ENCODE results near the gene AHSG. TPM values are rescaled to one million over a fixed set of nuclear protein-coding genes. Genes with fewer than 3 reads are reported as not detected.

The AHSG gene
- total RNA-seq, 1 donor from 2014 or later: 0.19 TPM

GRCh38 chr3:186635532-186635931 is 22.7 kb downstream of the AHSG start:
- Mint-ChIP-seq H3K27ac (no peak overlapping the region), H3K4me3 (ENCODE audit: low read depth) (no peak overlapping the region), H3K27me3 (peaks cover 26% of the 10 kb centered on the region), H3K4me1 (ENCODE audit: low read depth) (peaks cover 27% of the 10 kb centered on the region), H3K9me3 (ENCODE audit: low read depth) (peaks cover 4% of the 10 kb centered on the region), H3K36me3 (ENCODE audit: insufficient read depth) (no peaks in the 10 kb centered on the region)
- DNase-seq (ENCODE audit: low spot score, unreplicated experiment): no peak
- TF ChIP-seq CTCF (IDR thresholded peaks at IDR 0.05; ENCODE audit: unreplicated experiment): no peak

- Mint-ChIP-seq H3K9me3 (ENCODE audit: low read depth) (peaks cover 4% of the 10 kb centered on the region), H3K4me3 (ENCODE audit: low read depth) (no peak overlapping the region), H3K27ac (no peak overlapping the region), H3K4me1 (ENCODE audit: low read depth) (peaks cover 27% of the 10 kb centered on the region), H3K36me3 (ENCODE audit: insufficient read depth) (no peaks in the 10 kb centered on the region), H3K27me3 (peaks cover 27% of the 10 kb centered on the region)
- no peak for DNase-seq (ENCODE audit: low spot score, unreplicated experiment)
- no peak for TF ChIP-seq CTCF (IDR thresholded peaks at IDR 0.05; ENCODE audit: unreplicated experiment)
Measured at GRCh38 chr3:186636536-186636935, 23.7 kb downstream of the AHSG start.

DNA sequence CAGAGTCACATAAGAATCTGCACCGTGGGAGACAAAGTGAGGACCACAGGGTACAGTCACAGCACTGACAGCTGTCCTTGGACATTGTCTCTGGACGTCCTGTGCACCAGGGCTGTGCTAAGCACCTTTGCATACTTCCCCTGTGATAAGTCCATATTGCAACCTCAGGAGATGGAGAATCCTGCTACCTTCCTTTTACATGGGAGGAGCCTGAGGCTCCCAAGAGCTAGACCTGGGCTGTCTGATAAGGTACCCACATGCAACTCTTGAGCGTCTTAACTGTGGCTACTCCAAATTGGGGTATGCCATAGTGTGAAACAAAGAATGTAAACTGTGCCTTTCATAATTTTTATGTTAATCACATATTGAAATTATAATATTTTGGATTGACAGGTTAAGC is 24.8 kb downstream of the AHSG start:
- DNase-seq (ENCODE audit: low spot score, unreplicated experiment): no peak
- Mint-ChIP-seq H3K9me3 (ENCODE audit: low read depth) (peaks cover 4% of the 10 kb centered on the region), H3K4me1 (ENCODE audit: low read depth) (peaks cover 27% of the 10 kb centered on the region), H3K36me3 (ENCODE audit: insufficient read depth) (no peaks in the 10 kb centered on the region), H3K27ac (no peak overlapping the region), H3K4me3 (ENCODE audit: low read depth) (no peak overlapping the region), H3K27me3 (peaks cover 30% of the 10 kb centered on the region)
- no peak for TF ChIP-seq CTCF (IDR thresholded peaks at IDR 0.05; ENCODE audit: unreplicated experiment)

- Mint-ChIP-seq H3K4me3 (ENCODE audit: low read depth) (no peak overlapping the region), H3K36me3 (ENCODE audit: insufficient read depth) (no peaks in the 10 kb centered on the region), H3K4me1 (ENCODE audit: low read depth) (peaks cover 32% of the 10 kb centered on the region), H3K27me3 (peaks cover 36% of the 10 kb centered on the region), H3K9me3 (ENCODE audit: low read depth) (peaks cover 4% of the 10 kb centered on the region), H3K27ac (no peak overlapping the region)
- no peak for DNase-seq (ENCODE audit: low spot score, unreplicated experiment)
- TF ChIP-seq CTCF (IDR thresholded peaks at IDR 0.05; ENCODE audit: unreplicated experiment): no peak
Measured at GRCh38 chr3:186638259-186638658, 25.4 kb downstream of the AHSG start.

DNA sequence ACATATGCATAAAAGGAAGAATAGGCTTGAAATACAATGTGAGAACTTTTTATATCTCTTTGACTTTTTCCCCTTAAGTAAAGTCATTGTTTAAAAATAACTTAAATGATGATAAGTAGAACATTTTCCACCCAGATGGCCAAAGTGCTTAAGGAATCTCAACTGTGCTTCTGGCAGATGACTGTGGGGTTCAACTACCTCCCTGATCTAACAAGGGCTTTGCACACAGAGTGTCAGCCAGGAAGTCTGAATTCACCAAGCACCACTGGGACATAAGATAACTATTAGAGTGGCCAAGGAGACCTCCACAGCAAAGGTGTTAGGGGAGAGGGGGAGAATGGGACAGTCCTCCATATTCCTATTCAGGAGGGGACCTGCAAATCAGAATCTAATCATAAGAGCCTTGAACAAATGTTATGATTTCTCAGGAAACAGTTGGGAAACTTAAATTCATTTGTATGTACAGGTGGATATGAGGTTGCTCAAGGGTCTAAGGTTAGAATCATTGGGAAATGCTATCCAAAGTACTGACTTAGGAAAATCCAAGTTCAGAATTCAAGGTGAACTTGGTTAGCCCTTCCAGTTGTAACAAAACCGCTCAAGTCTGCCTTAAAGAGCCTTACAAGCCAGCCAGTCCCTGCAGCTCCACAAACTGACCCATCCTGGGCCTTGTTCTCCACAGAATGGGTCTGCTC is 27.1 kb downstream of the AHSG start, which contains the start of gene FETUB:
Gene FETUB, plus strand, starts transcription at position 622 of the 695 bp plus-strand sequence. Its CDS starts 62 bp downstream, at position 684.
- DNase-seq (ENCODE audit: low spot score, unreplicated experiment): no peak
- H3K27me3 Mint-ChIP-seq: peaks cover 36% of the 10 kb centered on the region
- H3K4me3 Mint-ChIP-seq (ENCODE audit: low read depth): no peak within 1 kb of the TSS

More for the DNA sequence above, 27.1 kb downstream of the AHSG start, which contains the start of gene FETUB:
- Mint-ChIP-seq H3K4me1 (ENCODE audit: low read depth) (peaks cover 20% of the 10 kb centered on the region), H3K9me3 (ENCODE audit: low read depth) (peaks cover 1% of the 10 kb centered on the region), H3K27ac (no peak within 1 kb of the TSS), H3K36me3 (ENCODE audit: insufficient read depth) (no peaks in the 10 kb centered on the region)
- no peak for TF ChIP-seq CTCF (IDR thresholded peaks at IDR 0.05; ENCODE audit: unreplicated experiment)

Measured in progenitor cell of endocrine pancreas (in vitro differentiated cells).